Urinary bladder (tissue), 4 donors: ENCODE measurements around the gene PRKCZ. TPM values are rescaled to one million over a fixed set of nuclear protein-coding genes. Genes with fewer than 3 reads are reported as not detected.
A peak's percentile ranks its signal among the peaks of the same experiment; 100 is the strongest.

ENCODE experiments used
- DNase-seq: peaks from one replicate; pipeline ENCODE4 v3.0.0-alpha.2; 2015; ENCODE audit errors: extremely low spot score
- H3K27ac ChIP-seq: one replicate; pipeline ENCODE4 v1.5.1; 2013; ENCODE audit warnings: low read depth, mild to moderate bottlenecking, moderate library complexity
- H3K36me3 ChIP-seq: one replicate; pipeline ENCODE4 v1.6.1; 2013; ENCODE audit warnings: mild to moderate bottlenecking, moderate library complexity; ENCODE audit not compliant: insufficient read depth
- H3K4me1 ChIP-seq: one replicate; pipeline ENCODE4 v1.6.1; 2013; ENCODE audit warnings: mild to moderate bottlenecking, moderate library complexity; ENCODE audit not compliant: insufficient read depth
- H3K4me3 ChIP-seq: one replicate; pipeline ENCODE4 v1.5.1; 2013; ENCODE audit warnings: low read depth, low read length
- WGBS: extraction: QIAGEN DNeasy Blood & Tissue Kit; methylation state at CpG from one replicate; pipeline ENCODE4 v1.1.7; 2013; 5-methylcytosine and 5-hydroxymethylcytosine counted together
- polyA plus RNA-seq: library from polyadenylated mRNA; stranded (reverse); fragments of 200-250 nt; gene quantifications from one replicate; pipeline ENCODE4 v1.2.3, GENCODE V29; 2013
- total RNA-seq: library from RNA; depleted of rRNA; stranded (reverse); fragments of >200 nt; gene quantifications from one replicate; pipeline ENCODE4 v1.2.3, GENCODE V29; 2014
- donor health status: healthy with polysubstance abuse.
- donor health status: healthy.

Gene PRKCZ
- total and polyA plus RNA-seq, 2 donors = 6.3 to 6.6 TPM

GRCh38 chr1:2189459-2190425 lies 139.5 kb downstream of the PRKCZ start:
- Histone ChIP-seq H3K36me3 (no peaks in the 10 kb centered on the region), H3K4me1 (peaks cover 4% of the 10 kb centered on the region), H3K4me3 (peak overlapping the region; percentile 46), H3K27ac (peak overlapping the region; percentile 79)
- 10% methylated on average over 65 of the region's 65 CpGs for WGBS
- DNase-seq = peak; percentile 90

DNA sequence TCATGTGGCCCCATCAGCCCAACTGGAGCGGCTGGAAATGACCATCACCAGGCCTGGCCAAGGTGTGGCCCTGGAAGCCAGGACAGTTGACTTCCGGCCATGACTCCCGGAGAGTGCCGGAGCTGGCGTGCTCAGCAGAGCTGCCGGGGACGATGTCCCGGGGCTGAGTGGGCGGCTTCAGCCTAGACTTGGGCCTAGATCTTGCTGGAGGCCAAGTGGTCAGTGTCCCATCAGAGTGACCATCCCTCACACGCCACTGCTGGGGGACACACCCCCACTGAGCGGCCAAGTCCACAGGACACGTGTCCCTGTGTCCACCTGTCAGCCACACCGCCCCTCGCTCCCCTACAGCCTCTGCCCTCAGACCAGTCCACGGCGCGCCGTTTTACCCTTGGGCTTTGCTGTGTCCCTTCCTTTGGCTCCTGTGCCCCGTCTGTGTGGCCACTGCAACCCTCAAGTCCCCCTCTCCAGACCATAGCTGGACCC lies 140.3 kb downstream of the PRKCZ start:
- peak overlapping the region; percentile 79 for H3K27ac ChIP-seq
- 62% methylated on average over 19 of the region's 19 CpGs for WGBS
- no peak for DNase-seq
- H3K36me3 ChIP-seq = no peaks in the 10 kb centered on the region
- H3K4me1 ChIP-seq = peaks cover 4% of the 10 kb centered on the region
- H3K4me3 ChIP-seq = peak overlapping the region; percentile 46

DNA sequence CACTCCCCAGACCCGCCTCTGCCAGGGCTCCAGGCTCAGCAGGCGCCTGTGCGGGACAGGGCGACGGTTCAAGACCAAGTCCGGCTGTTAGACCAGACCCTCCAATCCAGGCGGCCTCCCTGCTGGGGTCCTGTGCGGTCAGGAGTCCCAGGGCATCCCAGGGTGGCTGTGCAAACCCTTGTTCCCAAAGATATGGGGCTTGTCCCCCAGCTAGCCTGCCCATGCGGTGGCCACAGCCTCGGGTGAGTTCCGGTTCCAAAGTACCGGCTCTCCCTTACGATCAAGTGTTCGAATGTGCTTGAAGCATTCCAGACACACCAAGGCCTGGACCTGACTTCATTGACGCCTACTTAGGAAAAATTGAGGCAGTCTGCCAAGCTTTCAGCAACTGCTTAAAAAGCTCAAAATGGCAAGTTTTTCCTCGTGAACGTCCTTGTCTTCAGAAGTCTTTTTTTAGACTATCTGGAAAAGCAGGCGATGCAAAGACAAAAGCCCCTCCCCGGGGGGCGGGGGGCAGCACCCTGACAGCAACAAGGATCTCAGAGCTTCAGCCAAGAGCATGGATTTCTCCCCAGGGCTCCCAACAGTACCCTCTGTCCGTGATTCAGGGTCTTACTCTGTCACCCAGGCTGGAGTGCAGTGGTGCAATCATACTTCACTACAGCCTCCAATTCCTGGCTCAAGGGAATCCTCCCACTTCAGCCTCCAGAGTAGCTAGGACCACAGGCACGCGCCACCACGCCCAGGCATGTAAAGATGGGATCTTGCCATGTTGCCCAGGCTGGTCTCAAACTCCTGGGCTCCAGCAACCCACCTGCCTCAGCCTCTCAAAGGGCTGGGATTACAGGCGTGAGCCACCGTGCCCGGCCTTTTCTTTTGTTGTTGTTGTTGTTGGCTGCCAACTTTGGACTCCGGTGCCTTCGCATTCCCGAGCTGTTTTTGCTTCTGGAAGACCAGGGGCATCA lies 142.1 kb downstream of the PRKCZ start:
- no peak overlapping the region for H3K27ac ChIP-seq
- no peaks in the 10 kb centered on the region for H3K36me3 ChIP-seq
- WGBS = 54% methylated on average over 30 of the region's 30 CpGs
- no peak overlapping the region for H3K4me3 ChIP-seq
- H3K4me1 ChIP-seq = peaks cover 4% of the 10 kb centered on the region
- DNase-seq = no peak

DNA sequence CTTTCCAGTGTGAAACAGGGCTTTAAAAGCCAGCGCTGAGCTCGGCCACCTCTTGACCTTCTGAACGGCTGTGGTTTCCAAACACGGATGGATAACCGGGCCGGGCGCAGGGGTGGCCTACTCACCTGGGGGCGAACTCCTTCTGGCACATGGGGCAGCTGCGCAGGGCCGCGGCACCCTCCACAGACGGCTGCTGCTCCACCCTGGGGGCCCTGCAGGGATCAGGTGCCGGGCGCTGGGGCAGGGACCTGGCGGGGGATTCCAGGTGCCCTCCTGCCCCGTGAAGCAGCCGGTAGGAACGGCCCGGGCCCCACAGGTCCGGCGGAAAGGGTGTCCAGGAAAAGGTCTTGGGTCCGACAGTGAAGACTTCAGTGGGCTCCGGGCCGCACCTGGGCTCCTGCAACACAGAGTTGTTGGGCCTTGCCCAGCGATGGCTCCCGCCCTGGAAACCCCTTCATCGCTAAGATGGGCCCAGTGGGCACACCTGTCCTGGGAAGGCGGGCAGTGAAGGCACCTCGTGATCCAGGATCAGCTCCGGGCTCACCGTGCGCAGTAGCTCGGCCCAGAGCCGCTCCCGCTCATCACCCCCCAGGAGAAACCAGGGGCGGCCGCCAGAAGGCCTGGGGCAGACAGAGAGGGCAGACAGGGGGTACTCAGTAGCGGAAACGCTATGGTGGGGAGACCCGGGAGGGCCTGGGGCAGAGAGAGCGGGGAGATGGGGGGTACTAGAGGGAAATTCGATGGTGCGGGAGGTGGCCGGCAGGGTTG lies 143.5 kb downstream of the PRKCZ start:
- DNase-seq = no peak
- no peaks in the 10 kb centered on the region for H3K36me3 ChIP-seq
- H3K4me1 ChIP-seq = peaks cover 4% of the 10 kb centered on the region
- peak overlapping the region; percentile 62 for H3K27ac ChIP-seq
- WGBS = 48% methylated on average over 44 of the region's 44 CpGs
- H3K4me3 ChIP-seq = peak overlapping the region; percentile 60

DNA sequence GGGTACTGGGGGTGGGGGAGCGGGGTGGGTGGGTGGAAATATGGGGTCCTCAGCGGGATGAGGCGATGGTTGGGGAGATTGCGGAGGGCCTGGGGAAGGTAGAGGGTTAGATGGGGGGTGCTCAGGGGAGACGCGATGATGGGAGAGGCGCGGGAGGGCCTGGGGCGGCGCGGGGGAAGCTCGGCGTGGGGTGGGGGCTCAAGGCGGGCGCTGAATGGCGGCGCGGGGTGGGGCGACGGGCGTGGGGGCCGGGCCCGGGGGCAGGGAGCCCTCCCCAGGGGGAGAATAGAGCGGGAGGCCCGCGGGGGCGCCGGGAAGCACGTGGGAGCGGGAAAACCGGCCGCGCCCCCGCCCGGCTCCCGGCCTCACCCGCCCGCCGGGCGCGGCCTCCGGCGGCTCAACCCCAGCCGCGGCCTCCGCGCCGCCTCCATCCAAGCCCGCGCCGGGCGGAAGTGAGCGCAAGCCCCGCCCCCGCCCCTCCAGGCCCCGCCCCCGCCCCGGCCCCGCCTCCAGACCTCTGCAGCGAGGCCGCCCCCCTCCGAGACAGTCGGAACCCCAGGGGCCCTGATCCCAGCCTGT lies 144.2 kb downstream of the PRKCZ start, which contains the start of gene FAAP20:
TSS of gene FAAP20 (minus strand) at position 454 of the 579 bp plus-strand sequence. CDS start at position 431, 23 bp downstream.
- H3K4me1 ChIP-seq = peaks cover 5% of the 10 kb centered on the region
- 2% methylated on average over 62 of the region's 63 CpGs for WGBS
- H3K36me3 ChIP-seq = no peaks in the 10 kb centered on the region
- no peak for DNase-seq
- H3K4me3 ChIP-seq = peak within 1 kb of the TSS; percentile 60
- H3K27ac ChIP-seq = peak within 1 kb of the TSS; percentile 84

GRCh38 chr1:2194898-2195673 lies 144.9 kb downstream of the PRKCZ start:
- Histone ChIP-seq H3K4me1 (peaks cover 5% of the 10 kb centered on the region), H3K36me3 (no peaks in the 10 kb centered on the region), H3K4me3 (peak overlapping the region; percentile 60), H3K27ac (peak overlapping the region; percentile 84)
- WGBS = 3% methylated on average over 35 of the region's 35 CpGs
- peak; percentile 75 for DNase-seq

GRCh38 chr1:2195785-2196184 lies 145.6 kb downstream of the PRKCZ start:
- Histone ChIP-seq H3K4me3 (no peak overlapping the region), H3K36me3 (no peaks in the 10 kb centered on the region), H3K4me1 (peaks cover 3% of the 10 kb centered on the region), H3K27ac (peak overlapping the region; percentile 84)
- WGBS = 66% methylated on average over 11 of the region's 11 CpGs
- DNase-seq = no peak

GRCh38 chr1:2196901-2197638 lies 146.9 kb downstream of the PRKCZ start:
- Histone ChIP-seq H3K4me3 (no peak overlapping the region), H3K36me3 (no peaks in the 10 kb centered on the region), H3K27ac (no peak overlapping the region), H3K4me1 (peaks cover 2% of the 10 kb centered on the region)
- 87% methylated on average over 17 of the region's 17 CpGs for WGBS
- DNase-seq = no peak

DNA sequence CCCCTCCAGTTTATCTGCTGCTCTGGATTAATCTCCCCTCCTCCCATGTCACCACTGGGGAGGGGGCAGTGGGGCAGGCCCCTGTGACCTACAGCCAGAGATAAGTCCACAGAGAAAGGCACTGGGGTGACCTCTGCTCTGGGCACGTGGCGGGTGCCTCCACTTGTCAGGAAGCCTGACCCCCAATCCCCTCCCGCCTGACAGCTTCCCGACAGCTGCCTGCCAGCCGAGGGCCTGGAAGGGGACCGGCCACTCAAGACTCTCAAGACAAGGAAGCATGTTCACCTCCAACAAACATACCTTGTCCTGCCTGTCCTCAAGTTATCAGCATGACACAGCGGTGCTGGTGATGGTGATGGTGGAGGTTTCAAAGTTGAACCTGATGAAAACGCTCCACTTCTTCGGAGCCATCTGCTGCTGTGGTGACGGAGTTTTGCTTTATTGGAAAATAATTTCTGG lies 147.5 kb downstream of the PRKCZ start:
- Histone ChIP-seq H3K4me1 (peaks cover 2% of the 10 kb centered on the region), H3K27ac (no peak overlapping the region), H3K36me3 (no peaks in the 10 kb centered on the region), H3K4me3 (no peak overlapping the region)
- DNase-seq = no peak
- WGBS = 76% methylated on average over 10 of the region's 10 CpGs

GRCh38 chr1:2198571-2198970 lies 148.4 kb downstream of the PRKCZ start:
- DNase-seq = no peak
- Histone ChIP-seq H3K4me3 (no peak overlapping the region), H3K27ac (peak overlapping the region; percentile 70), H3K4me1 (peaks cover 2% of the 10 kb centered on the region), H3K36me3 (no peaks in the 10 kb centered on the region)
- WGBS = 71% methylated on average over 11 of the region's 11 CpGs

GRCh38 chr1:2199042-2199810 lies 149.0 kb downstream of the PRKCZ start:
- DNase-seq = peak; percentile 76
- peak overlapping the region; percentile 70 for H3K27ac ChIP-seq
- peak overlapping the region; percentile 9 for H3K4me3 ChIP-seq
- 6% methylated on average over 24 of the region's 24 CpGs for WGBS
- H3K36me3 ChIP-seq = no peaks in the 10 kb centered on the region
- peaks cover 2% of the 10 kb centered on the region for H3K4me1 ChIP-seq
